Measurements from ENCODE around the gene ZNF580.

ZNF580 gene

DNA sequence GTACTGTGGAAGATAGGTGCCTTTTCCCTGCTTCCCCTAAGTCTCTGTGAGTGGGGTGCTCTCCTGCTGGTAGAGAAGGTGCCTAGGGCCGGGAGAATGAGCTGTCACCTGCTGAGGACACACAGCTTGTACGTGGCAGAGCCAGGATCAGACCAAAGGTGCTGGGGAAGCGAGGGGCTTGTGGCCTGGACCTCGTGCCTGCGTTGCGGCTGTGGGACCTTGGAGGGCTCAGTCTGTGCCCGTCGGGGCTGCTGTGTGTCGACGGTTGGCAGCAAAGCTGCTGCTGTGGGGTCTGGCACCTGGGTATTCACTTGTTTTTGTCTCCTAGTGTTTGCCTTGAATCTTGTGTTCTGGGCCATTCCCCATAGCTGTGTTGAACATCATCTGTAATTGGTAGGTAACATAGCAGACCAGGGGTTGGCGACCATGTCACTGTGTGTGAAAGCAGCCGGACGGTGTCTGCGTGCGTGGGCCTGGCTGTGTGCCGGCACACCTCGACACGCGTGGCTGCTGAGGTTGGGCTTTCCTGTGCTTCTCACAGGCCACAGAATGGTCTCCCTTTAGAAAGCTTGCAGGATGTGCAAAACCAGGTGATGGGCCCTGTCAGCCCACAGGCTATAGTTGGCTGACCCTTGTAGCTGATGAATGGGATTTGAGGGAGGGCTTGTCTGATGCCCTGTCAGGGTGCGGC lies 23.2 kb downstream of the ZNF580 start:
- DNase-seq (ENCODE audit: low read depth): no peak

DNA sequence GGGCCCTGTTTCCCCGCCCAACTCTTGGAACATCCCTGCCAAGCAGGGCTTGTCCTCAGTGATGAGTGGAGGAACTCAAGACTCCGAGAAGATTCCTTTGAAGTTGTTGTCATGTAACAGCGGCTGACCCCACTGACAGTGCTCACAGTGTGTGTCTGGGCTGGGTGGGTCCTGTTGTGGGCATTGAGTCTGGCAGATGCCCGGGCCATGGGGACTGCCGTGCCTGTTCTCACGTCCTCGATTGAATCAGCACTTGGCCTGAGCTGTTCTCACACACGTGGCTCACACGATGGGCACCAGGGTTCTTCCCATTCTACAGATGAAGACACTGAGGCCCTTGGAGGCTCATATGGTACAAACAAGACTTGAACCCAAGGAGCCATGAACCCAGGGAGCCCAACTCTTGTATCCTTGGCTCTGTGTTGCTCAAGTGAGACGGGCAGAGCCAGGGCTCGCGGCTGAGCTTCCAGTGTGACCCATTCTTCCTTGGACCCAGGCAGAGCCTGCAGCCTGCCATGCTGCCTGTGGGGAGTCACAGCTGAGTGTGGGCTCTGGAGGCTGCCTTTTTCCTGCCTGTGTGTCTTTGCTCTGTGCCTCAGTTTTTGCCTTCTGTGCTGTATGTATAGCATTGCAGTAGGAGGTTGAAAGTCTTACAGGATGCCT lies 25.7 kb downstream of the ZNF580 start:
- no peak for DNase-seq (ENCODE audit: low read depth)

DNA sequence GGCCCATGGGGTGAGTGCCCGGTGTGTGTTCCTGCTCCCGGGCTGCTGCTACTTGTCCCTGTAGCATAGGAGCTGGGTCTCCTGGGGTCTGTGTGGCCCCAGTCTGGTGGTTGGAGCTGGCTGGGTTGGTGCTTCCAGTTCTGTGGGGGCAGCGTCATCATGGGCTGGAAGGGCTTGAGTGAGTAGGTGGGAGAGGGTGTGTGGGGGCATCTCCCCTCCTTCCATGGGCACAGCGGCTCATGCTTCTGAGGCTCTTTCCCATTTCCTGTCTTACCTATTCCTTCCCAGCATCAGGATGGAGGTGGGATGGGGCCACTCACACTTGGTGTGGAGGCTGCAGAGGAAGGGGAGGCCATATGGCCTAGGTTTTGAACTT lies 26.2 kb downstream of the ZNF580 start:
- no peak for DNase-seq (ENCODE audit: low read depth)

DNA sequence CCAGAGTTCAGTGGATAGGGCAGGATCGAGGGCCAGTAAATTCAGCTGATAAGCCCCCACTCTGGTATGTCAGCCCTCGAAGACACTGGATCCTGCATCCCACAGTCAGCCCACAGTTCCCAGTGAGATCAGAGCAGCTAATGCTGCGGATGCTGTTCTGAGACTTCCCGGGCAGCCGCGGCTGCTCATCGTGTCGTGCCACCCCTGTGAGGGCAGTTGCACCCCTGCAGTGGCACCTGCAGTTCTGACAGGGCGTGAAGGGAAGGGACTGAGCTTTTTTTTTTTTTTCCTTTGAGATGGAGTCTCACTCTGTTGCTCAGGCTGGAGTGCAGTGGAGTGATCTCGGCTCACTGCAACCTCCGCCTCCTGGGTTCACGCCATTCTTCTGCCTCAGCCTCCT lies 26.7 kb downstream of the ZNF580 start:
- DNase-seq (ENCODE audit: low read depth): no peak

DNA sequence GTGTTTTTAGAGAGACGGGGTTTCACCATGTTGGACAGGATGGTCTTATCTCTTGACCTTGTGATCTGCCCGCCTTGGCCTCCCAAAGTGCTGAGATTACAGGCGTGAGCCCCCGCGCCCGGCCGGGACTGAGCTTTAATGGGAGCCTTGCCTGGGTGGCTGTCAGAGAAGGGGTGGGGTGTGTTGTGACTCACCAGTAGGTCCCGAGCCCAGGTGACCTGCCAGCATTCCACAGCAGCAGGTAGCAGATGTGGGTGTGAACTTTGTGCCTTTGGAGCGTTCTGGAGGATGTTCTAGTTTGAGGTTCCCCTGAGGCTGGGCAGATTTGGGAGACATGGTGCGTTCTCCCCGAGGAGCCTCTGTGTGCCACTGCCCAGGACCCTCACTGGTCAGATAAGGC lies 27.2 kb downstream of the ZNF580 start:
- DNase-seq (ENCODE audit: low read depth): no peak

DNA sequence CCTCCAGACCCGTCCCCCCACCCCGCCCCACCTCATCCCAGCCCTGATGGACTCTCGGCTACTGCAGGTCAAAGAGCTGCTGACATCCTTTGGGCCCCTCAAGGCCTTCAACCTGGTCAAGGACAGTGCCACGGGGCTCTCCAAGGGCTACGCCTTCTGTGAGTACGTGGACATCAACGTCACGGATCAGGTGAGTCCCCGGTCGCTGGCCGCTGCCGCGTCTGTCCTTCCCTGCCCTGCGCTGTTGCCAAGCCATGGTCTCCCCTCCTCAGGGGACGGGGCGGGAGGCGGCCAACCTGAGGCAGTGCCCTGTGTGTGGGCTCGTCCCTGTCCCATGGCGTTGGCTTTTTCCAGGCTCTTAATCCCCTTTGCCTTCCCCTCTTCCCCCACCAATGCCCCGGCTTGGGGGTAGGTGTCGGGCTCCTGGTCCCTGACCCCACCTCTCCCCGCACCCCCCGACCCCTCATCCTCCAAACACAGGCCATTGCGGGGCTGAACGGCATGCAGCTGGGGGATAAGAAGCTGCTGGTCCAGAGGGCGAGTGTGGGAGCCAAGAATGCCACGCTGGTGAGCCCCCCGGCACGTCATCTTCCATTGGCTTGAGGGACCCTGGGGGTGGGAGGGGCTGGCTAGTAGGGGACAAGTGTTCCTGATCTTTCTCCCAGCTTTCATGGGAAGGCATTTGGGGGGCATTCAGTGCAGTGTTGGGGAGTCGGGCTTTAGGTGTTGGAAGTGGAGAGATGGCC lies 28.0 kb downstream of the ZNF580 start:
- DNase-seq (ENCODE audit: low read depth): no peak

DNA sequence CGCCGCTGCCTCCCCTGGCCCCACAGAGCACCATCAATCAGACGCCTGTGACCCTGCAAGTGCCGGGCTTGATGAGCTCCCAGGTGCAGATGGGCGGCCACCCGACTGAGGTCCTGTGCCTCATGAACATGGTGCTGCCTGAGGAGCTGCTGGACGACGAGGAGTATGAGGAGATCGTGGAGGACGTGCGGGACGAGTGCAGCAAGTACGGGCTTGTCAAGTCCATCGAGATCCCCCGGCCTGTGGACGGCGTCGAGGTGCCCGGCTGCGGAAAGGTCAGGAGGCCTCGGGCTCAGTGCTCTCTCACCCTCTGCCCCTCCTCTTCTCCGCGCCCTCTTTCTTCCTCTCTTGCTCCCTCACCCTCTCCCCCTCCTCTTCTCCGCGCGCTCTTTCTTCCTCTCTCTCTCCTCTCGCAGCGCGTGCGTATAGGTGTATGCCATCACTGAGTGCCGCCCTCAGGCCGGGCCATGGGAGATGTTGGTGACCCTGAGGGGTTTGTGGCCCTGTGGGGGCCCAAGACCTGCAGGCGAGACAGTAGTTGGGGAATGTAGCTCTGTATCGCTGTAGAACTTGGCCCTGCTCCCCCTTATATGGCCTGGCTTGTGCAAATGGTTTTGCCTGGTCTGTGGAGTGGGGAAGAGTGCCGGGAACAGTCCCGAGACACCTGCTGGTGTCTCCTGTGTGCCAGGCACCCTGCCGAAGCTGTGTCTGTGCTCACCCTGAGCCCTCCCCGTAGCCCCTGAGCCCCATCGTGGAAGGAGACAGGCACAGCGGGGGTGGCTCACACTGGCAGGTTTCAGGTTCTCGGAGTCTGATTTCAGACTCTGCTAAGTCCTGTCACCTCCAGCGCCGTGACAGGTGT lies 28.8 kb downstream of the ZNF580 start:
- DNase-seq (ENCODE audit: low read depth): no peak

DNA sequence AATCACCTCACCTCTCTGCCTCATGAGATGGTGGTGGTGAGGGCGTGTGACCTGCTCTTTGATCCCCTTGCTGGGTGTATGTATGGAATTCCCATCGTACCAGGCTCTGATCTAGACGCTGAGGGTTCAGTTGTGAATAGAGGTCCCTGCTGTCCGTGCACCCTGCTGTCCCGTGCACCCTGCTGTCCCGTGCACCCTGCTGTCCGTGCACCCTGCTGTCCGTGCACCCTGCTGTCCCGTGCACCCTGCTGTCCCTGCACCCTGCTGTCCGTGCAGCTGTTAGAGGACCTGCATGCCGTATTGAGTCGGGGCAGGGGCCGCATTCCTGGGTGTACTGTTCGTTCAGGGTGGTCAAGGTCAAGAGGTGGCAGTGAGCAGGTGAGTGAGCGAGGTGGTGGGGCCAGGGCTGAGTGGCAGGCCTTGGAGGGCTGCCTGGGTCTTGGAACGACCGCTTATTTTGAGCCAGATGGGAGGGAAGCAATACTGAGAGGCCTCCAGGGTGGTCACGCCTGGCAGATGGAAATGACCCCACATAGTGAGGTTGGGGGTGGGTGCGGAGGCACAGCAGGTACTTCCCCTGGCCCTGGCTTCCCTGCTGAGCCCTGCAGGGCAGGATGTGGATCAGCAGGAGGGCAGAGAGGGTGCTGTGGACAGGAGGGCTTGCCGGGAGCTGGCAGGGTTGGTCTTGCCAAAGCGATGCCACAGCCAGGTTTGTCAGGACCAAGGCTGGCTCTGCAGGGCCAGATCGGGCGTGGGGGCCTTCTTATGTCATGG lies 29.7 kb downstream of the ZNF580 start:
- DNase-seq (ENCODE audit: low read depth): no peak

DNA sequence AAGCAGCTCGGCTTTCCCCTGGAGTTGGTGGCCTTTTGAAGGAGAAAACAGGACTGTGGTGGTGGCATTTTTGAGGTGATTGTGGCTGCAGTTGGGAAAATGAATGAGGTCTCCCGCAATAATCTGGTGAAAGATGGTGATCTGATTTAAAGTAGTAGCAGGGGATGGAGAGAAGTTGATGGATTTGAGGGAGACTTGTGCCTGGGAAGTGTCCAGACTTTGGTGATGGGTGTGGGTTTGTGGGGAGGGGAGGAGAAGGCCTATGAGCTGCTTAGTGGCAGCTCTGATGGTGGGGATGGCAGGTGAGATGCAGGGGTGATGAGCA lies 30.2 kb downstream of the ZNF580 start:
- DNase-seq (ENCODE audit: low read depth): no peak

DNA sequence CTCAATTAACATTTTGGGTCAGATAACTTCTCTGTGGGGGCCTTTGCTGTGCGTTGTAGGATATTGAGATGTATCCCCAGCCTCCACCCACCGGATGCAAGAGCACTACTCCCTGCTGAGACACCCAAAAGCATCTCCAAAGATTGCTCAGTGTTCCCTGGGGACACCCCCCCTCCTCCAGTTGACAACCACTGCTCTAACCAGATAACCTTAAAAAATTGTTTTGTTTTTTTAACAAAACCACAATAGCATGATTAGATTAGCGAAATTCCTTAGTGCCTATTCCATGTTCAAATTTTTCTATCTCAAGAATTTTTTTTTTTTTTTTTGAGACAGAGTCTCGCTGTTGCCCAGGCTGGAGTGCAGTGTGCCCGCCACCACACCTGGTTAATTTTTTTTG lies 31.6 kb downstream of the ZNF580 start:
- no peak for DNase-seq (ENCODE audit: low read depth)

DNA sequence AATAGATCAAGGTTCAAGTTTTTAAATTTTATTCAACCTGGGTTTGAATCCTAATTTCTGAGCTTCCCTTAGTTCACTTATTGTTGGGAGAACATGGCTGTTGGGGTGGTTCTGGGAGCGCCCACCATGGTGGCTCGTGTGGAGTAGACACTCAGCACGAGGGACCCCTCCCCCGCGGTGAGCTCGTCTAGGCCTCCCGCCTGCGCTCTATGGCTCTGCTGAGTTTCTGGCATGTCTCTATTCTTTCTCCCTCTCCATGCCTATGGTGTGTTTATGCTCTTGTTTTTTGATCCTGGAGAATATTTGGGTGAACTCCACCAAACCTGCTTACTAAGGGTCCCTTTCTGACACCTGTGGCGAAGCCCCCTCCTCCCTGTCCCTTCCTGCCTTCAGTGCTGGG lies 32.7 kb downstream of the ZNF580 start:
- DNase-seq (ENCODE audit: low read depth): no peak

DNA sequence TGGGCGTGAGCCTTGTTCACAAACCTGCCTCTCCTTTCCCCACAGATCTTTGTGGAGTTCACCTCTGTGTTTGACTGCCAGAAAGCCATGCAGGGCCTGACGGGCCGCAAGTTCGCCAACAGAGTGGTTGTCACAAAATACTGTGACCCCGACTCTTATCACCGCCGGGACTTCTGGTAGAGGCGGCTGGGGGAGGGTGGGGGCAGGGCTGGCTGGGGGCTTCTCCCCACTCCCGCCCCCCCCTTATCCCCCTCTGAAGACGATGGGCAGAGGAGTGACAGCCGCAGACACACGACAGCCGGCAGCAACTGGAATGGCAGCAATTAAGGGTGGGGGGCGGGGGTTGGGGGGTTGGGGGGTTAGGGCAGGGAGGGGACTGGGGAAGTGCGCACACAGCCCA lies 33.1 kb downstream of the ZNF580 start:
- DNase-seq (ENCODE audit: low read depth): no peak

DNA sequence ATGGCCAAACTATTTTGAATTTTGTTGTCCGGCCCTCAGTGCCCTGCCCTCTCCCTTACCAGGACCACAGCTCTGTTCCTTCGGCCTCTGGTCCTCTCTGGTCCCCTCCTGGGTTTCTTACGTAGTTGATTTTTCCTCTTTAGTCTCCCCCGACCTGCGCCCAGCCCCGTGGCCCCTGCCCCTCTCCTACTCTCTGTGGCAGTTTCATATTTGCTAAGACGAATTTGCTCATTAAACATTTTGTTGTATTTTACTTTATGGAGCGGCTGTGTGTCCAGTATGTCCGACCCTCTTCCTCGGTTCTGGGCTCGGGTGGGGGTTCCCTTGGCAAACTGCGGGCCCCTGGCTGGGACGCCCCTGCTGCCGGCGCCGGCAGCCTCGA lies 33.6 kb downstream of the ZNF580 start:
- DNase-seq (ENCODE audit: low read depth): no peak

DNA sequence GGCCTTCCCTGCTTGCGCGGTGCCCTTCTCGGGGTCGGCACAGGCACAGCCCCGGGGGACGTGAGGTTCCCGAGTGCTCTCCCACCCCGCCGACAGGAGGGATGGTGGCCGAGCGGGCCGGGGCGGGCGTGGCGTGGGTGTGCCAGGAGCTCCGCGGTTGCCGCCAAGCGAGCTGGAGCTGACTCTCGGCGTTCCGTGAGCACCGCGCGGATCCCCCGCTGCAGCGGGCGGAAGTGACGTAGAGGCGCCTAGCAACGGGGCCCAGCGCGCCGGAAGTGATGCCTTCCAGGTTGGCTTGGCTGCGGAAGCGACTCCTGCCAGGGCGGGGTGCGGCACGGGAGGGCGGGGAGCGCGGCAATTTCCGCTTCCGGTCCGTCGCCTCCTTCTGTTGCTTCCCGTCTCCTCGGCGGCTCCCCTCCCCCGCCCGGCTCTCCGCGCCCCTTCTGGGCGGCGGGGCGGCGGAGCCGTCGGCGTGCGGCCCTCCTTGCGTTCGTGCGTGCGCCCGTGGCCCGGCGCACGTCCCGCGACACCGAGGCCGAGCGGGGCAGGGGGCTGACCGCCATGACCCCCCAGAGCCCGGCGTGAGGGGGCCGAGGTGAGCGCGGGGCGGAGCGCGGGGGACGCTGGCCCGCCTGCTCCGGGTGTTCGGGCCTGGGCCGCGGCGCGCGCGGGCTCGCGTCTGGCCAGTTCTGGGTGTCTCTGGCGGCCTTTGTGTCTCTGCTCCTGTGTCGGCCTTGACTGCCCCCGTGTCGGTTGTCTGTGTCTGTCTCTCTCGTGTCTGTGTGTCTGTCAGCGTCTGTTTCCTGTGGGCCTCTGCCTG lies 34.2 kb downstream of the ZNF580 start, which contains the start of gene EPN1:
TSS of gene EPN1 (plus strand) at position 386 of the 820 bp plus-strand sequence. CDS start 3,402 bp downstream, outside the sequence.
- DNase-seq (ENCODE audit: low read depth): peak; percentile 93

DNA sequence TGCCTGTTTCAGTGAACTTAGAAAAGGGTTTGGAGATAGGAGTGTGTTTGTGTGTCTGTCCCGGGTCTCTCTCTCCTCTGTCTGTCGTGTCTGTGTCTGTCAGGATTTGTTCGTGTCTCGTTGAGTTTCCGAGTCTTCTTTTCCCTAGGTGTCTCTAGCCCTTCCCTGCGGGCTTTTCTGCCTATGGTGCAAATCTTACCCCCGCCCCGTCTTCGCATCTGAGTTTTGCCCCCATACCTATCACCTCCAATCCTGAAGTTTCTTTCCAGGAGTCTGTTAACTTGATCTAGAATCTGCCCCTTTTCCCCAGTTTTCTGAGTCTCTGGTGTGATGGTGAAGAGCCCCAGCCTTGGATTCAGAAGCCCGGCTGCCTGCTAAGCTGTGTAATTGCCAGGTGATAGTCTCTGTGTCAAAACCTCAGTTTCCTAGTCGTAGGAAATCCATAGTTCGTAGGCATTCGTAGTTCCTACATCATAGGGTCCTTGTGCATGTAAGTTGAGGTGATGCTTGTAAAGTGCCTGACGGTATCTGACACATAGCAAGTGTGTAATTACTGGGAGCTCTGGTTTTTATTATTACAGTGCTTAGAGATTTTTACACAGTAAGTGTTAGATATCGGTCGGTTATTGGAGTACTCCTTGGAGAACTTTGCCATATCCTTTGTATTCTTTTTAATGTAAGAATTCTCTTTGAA lies 35.0 kb downstream of the ZNF580 start:
- DNase-seq (ENCODE audit: low read depth): no peak

DNA sequence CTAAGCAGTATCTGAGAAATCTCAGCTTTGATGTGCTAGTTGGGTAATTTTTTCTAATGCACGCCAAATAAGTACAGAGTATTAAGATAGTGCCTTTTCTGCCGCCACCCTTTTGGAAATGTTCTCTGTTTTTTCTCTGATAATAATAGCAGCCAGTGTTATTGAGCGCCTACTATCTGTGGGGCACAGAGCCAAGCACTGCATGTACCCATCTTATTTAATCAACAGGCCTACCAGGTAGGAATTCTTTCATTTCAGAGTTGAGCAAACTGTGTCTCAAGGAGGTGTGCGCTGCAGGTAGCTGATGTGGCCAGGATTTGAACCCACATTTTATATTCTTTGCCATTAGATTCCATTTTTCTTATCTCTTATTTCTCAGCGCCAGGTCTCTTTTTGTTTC lies 35.6 kb downstream of the ZNF580 start:
- DNase-seq (ENCODE audit: low read depth): no peak

DNA sequence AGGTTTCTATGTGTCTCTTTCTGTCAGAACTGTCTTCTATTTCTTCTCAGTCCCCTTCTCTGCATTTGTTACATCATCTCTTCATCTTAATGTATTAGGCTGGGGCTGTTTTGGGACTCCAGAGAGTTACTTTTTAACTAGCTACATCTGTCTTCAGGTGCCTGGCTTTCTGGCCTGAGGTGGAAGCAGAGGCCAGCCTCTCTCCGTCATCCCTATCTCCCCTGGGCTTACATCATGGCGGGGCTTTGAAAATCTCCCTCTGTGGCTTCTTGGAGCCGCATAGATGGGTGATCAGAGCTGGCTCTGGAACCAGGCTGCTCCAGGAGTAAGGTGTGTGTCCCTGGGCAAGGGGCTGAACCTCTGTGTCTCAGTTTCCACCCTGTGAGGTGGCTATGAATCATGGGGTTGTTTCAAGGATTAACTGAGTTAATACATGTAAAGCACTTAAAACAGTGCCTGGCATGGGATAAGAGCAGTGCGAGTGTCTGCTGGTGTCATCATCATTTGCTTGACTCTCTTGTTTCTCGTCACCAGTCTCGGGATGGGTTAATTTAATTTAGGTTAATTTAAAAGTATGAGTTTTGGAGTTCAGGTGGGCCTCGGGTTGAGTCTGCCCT lies 36.2 kb downstream of the ZNF580 start:
- DNase-seq (ENCODE audit: low read depth): no peak

DNA sequence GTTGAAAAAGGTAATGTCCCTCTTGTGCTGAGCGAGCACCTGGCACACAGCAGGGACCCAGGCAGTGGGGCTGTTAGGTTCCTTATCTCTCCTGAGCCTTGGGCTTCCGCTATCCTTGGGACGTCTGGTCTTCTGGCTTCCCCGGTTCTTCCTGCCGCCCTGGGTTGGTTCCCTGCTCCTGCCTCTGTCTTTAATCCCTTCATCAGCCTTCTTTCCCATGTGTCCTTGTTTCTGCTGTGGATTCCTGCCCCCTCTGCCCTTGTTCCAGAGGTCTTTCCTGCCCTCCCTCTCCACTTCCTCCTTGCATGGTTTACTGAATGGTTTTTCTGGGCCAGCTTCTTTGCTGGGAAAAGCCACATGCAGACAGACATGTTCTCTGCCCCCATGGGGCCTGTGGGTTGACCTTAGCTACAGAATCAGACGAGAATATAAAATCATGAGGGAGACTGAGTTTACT lies 36.8 kb downstream of the ZNF580 start:
- no peak for DNase-seq (ENCODE audit: low read depth)

DNA sequence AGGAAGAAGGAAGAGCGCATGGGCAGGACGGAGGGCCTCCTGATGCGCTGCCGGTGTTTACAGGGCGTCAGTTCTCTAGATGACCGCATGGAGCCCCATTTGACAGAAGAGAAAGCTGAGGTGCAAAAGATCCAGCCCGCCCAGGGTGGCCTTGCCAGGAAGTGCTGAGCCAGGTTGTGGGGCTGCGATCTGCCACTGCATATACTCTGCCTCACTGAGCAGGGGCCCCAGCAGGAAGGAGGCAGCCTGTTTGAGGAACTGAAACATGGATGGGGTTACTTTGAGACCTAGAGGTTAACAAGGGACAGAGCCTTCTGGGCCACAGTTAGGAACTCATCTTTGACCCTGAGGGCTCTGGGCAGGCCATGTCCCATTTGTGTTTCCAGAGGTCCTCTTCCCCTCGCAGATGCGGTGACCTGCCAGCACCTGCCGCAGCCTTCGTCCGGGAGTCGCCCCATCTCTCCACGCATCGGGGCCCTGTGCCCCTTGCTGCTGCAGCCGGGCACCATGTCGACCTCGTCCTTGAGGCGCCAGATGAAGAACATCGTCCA lies 37.4 kb downstream of the ZNF580 start:
- DNase-seq (ENCODE audit: low read depth): no peak

All from fibroblast of the conjunctiva (primary cell).